SK-N-SH treated with all-trans-retinoic acid at 6 μM for 48 hours (cell line): Measurements from ENCODE around the gene ELK4.

Experiments
- ATAC-seq: fragments of 200-7000 bp; cut with Tn5 transposase; 3 replicates; pipeline ENCODE4 v1.9.1; 2020; ENCODE audit warnings: mild to moderate bottlenecking, moderate library complexity
- ARNTL ChIP-seq: fragments of 450-650 bp; formaldehyde crosslinking; IDR thresholded peaks from 2 replicates; pipeline ENCODE4 v1.5.0; 2020; ENCODE audit warnings: low read depth, mild to moderate bottlenecking, moderate library complexity, borderline replicate concordance
- BACH2 ChIP-seq: fragments of 250-450 bp; sonication (Bioruptor Pico); IDR thresholded peaks from 2 replicates; pipeline ENCODE4 v1.9.0; 2021; ENCODE audit warnings: mild to moderate bottlenecking, borderline replicate concordance
- CREB5 ChIP-seq: fragments of 250-450 bp; sonication (Bioruptor Pico); IDR thresholded peaks from 2 replicates; pipeline ENCODE4 v1.5.1; 2020; ENCODE audit warnings: low read depth, mild to moderate bottlenecking, moderate library complexity
- CSDC2 ChIP-seq: fragments of 250-450 bp; sonication (Bioruptor Pico); IDR thresholded peaks from 2 replicates; pipeline ENCODE4 v1.5.0; 2020; ENCODE audit warnings: mild to moderate bottlenecking, moderate library complexity
- ESRRG ChIP-seq: fragments of 250-450 bp; sonication (Bioruptor Pico); IDR thresholded peaks from 2 replicates; pipeline ENCODE4 v1.6.1; 2021; ENCODE audit warnings: mild to moderate bottlenecking
- PATZ1 ChIP-seq: fragments of 250-450 bp; sonication (Bioruptor Pico); IDR thresholded peaks from 2 replicates; pipeline ENCODE4 v1.8.0; 2020; ENCODE audit warnings: mild to moderate bottlenecking, moderate library complexity, borderline replicate concordance
- PPARA ChIP-seq: fragments of 250-450 bp; sonication (Bioruptor Pico); IDR thresholded peaks from 2 replicates; pipeline ENCODE4 v1.5.0; 2020; ENCODE audit warnings: mild to moderate bottlenecking, borderline replicate concordance
- RARB ChIP-seq: fragments of 250-450 bp; sonication (Bioruptor Pico); IDR thresholded peaks from 2 replicates; pipeline ENCODE4 v1.8.0; 2021; ENCODE audit warnings: mild to moderate bottlenecking, moderate library complexity
- SNAI2 ChIP-seq: fragments of 250-450 bp; sonication (Bioruptor Pico); IDR thresholded peaks from 2 replicates; pipeline ENCODE4 v1.5.0; 2020; ENCODE audit warnings: mild to moderate bottlenecking, moderate library complexity
- TCF4 ChIP-seq: fragments of 250-450 bp; sonication (Bioruptor Pico); IDR thresholded peaks from 2 replicates; pipeline ENCODE4 v1.8.0; 2021; ENCODE audit warnings: mild to moderate bottlenecking, moderate library complexity, borderline replicate concordance
- TOX ChIP-seq: fragments of 250-450 bp; sonication (Bioruptor Pico); IDR thresholded peaks from 2 replicates; pipeline ENCODE4 v1.8.0; 2021; ENCODE audit warnings: mild to moderate bottlenecking, moderate library complexity, borderline replicate concordance
- ZC3H10 ChIP-seq: fragments of 250-450 bp; sonication (Bioruptor Pico); IDR thresholded peaks from 2 replicates; pipeline ENCODE4 v1.5.1; 2021; ENCODE audit warnings: mild to moderate bottlenecking, moderate library complexity
- ZFP3 ChIP-seq: fragments of 250-450 bp; sonication (Bioruptor Pico); IDR thresholded peaks from 2 replicates; pipeline ENCODE4 v1.5.0; 2020; ENCODE audit warnings: mild to moderate bottlenecking, moderate library complexity
- ZNF70 ChIP-seq: fragments of 450-650 bp; formaldehyde crosslinking; IDR thresholded peaks from 2 replicates; pipeline ENCODE4 v1.5.0; 2020; ENCODE audit warnings: mild to moderate bottlenecking, moderate library complexity
- ZNF8 ChIP-seq: fragments of 450-650 bp; formaldehyde crosslinking; IDR thresholded peaks from 2 replicates; pipeline ENCODE4 v1.5.0; 2020; ENCODE audit warnings: mild to moderate bottlenecking, moderate library complexity
- TF ChIP-seq, protein P1 (sequence below): fragments of 250-450 bp; sonication (Bioruptor Pico); IDR thresholded peaks from 2 replicates; pipeline ENCODE4 v1.5.1; 2021; ENCODE audit warnings: mild to moderate bottlenecking, moderate library complexity
- TF ChIP-seq, protein P2 (sequence below): fragments of 250-450 bp; sonication (Bioruptor Pico); IDR thresholded peaks from 2 replicates; pipeline ENCODE4 v1.8.0; 2021; ENCODE audit warnings: low read depth, mild to moderate bottlenecking, moderate library complexity, borderline replicate concordance

The ELK4 gene

DNA sequence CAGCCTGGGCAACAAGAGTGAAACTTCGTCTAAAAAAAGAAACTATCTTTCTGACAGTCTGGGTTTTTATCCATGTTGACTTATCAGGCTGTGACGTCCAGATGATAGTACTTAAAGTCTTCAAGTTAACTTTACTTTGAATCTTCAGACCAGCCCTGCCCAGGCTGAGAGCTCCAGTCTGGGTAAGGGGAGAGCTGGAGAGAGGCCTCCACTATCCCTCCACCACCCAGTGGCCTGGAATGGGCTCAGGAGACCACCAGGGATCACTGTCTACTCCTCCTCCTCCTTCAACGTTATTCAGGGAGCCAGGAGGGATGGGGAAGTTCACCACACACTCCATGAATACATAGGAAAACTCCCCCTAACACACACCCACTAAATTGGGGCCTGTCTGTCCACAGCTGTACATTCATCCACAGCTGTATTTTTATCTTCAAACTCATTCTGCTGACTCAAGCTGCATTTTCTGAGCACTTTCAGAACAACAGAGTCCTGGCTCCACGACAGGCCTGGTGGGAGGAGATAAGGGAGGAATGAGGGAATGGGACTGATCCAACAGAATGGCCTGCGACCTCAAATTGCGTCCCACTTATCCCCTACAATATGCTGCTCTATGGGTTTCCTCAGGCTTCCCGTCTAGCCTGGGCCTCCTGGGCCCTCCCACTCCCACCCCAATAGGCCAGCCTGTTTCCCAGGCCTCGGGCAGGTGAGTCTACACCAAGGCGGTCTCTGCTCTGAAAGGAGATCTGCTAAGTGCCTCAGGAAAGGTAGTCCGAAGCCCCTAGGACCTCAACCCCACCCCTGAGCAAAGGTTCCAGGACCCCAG is 46.7 kb upstream of the ELK4 start:
- no peak; the same call in 2 of the 3 replicates for ATAC-seq
- no peak for TF ChIP-seq ZNF70 (CRISPR knock-in tag)
- TF ChIP-seq ZC3H10 (CRISPR knock-in tag) = no peak
- no peak for TF ChIP-seq CSDC2 (CRISPR knock-in tag)
- TF ChIP-seq TCF4 = no peak
- TF ChIP-seq RARB (CRISPR knock-in tag) = no peak
- TF ChIP-seq, protein P1, sequence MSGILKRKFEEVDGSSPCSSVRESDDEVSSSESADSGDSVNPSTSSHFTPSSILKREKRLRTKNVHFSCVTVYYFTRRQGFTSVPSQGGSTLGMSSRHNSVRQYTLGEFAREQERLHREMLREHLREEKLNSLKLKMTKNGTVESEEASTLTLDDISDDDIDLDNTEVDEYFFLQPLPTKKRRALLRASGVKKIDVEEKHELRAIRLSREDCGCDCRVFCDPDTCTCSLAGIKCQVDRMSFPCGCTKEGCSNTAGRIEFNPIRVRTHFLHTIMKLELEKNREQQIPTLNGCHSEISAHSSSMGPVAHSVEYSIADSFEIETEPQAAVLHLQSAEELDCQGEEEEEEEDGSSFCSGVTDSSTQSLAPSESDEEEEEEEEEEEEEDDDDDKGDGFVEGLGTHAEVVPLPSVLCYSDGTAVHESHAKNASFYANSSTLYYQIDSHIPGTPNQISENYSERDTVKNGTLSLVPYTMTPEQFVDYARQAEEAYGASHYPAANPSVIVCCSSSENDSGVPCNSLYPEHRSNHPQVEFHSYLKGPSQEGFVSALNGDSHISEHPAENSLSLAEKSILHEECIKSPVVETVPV (CRISPR knock-in tag) = no peak
- TF ChIP-seq ARNTL (CRISPR knock-in tag) = no peak
- TF ChIP-seq ESRRG = no peak
- no peak for TF ChIP-seq ZNF8 (CRISPR knock-in tag)
- no peak for TF ChIP-seq TOX (CRISPR knock-in tag)
- TF ChIP-seq BACH2 (CRISPR knock-in tag) = no peak
- TF ChIP-seq SNAI2 (CRISPR knock-in tag) = no peak
- TF ChIP-seq PPARA (CRISPR knock-in tag) = no peak

DNA sequence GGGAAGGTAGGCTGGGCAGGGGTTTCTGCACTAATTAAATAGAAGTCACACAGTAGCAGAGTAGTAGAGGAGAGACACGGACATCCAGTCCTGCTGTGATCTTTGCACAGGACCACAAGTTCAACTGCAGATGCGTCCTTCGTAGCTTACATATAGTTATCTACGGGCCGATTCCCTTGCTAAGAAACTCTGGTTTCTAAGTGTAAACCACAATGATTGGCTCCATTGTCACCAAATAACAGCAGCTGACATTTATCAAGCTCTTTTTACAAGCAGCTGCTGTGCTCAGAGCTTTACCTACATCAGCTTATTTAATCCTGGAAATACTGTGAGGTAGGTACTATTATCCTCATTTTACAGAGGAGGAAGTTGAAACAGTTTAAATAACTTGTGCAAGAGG is 45.4 kb upstream of the ELK4 start:
- no peak for ATAC-seq

More for the DNA sequence above, 45.4 kb upstream of the ELK4 start:
- no peak for TF ChIP-seq CSDC2 (CRISPR knock-in tag)
- TF ChIP-seq PATZ1 (CRISPR knock-in tag) = no peak
- no peak for TF ChIP-seq ARNTL (CRISPR knock-in tag)
- no peak for TF ChIP-seq ZNF70 (CRISPR knock-in tag)
- TF ChIP-seq TCF4 = no peak
- TF ChIP-seq ZFP3 (CRISPR knock-in tag) = no peak
- TF ChIP-seq TOX (CRISPR knock-in tag) = no peak
- TF ChIP-seq, protein P2, sequence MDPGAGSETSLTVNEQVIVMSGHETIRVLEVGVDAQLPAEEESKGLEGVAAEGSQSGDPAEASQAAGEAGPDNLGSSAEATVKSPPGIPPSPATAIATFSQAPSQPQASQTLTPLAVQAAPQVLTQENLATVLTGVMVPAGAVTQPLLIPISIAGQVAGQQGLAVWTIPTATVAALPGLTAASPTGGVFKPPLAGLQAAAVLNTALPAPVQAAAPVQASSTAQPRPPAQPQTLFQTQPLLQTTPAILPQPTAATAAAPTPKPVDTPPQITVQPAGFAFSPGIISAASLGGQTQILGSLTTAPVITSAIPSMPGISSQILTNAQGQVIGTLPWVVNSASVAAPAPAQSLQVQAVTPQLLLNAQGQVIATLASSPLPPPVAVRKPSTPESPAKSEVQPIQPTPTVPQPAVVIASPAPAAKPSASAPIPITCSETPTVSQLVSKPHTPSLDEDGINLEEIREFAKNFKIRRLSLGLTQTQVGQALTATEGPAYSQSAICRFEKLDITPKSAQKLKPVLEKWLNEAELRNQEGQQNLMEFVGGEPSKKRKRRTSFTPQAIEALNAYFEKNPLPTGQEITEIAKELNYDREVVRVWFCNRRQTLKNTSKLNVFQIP = no peak
- TF ChIP-seq BACH2 (CRISPR knock-in tag) = no peak
- no peak for TF ChIP-seq CREB5 (CRISPR knock-in tag)
- TF ChIP-seq, protein P1 (CRISPR knock-in tag) = no peak
- TF ChIP-seq RARB (CRISPR knock-in tag) = no peak
- TF ChIP-seq, all 23 proteins: peak for 0
